ENCODE results near the gene EML5. TPM values are rescaled to one million over a fixed set of nuclear protein-coding genes. Genes with fewer than 3 reads are reported as not detected.
A peak's percentile ranks its signal among the peaks of the same experiment; 100 is the strongest.

The EML5 gene
- total and polyA plus RNA-seq, 2 donors (not counting 1 experiment from before 2014, with no cell fraction given), result 0.10 to 0.66 TPM

- peaks cover 6% of the 10 kb centered on the region for H3K4me1 ChIP-seq (ENCODE audit: control insufficient read depth, extremely low read depth, insufficient read depth, low read length)
- peak overlapping the region; percentile 94 for H3K27ac ChIP-seq (ENCODE audit: insufficient read depth, low read length)
- no peaks in the 10 kb centered on the region for H3K36me3 ChIP-seq (ENCODE audit: control insufficient read depth, insufficient read depth, low read length)
- H3K79me2 ChIP-seq (ENCODE audit: control insufficient read depth, insufficient read depth, low read length), result peaks cover 23% of the 10 kb centered on the region
- peak in 1 of 2 donors; percentile 45 for DNase-seq (ENCODE audit: low read depth in 2 of 2)
- H3K9me3 ChIP-seq (ENCODE audit: control insufficient read depth, insufficient read depth, low read depth, low read length), result no peaks in the 10 kb centered on the region
- H2AFZ ChIP-seq (ENCODE audit: low read length), result peak overlapping the region; percentile 95
- no peak for TF ChIP-seq EZH2 (IDR thresholded peaks at IDR 0.05; ENCODE audit: low read length, missing control alignments)
- TF ChIP-seq, protein P1, sequence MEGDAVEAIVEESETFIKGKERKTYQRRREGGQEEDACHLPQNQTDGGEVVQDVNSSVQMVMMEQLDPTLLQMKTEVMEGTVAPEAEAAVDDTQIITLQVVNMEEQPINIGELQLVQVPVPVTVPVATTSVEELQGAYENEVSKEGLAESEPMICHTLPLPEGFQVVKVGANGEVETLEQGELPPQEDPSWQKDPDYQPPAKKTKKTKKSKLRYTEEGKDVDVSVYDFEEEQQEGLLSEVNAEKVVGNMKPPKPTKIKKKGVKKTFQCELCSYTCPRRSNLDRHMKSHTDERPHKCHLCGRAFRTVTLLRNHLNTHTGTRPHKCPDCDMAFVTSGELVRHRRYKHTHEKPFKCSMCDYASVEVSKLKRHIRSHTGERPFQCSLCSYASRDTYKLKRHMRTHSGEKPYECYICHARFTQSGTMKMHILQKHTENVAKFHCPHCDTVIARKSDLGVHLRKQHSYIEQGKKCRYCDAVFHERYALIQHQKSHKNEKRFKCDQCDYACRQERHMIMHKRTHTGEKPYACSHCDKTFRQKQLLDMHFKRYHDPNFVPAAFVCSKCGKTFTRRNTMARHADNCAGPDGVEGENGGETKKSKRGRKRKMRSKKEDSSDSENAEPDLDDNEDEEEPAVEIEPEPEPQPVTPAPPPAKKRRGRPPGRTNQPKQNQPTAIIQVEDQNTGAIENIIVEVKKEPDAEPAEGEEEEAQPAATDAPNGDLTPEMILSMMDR (conservative IDR thresholded peaks at IDR 0.05 in 1 of 2, IDR thresholded peaks at IDR 0.05 in 1 of 2; ENCODE audit: low read depth in 1 of 2, low read length in 2 of 2), result no peak
- H3K4me3 ChIP-seq (replicated peaks in 1 of 4; ENCODE audit: control extremely low read depth in 1 of 4, insufficient read depth in 1 of 4, low read depth in 3 of 4, low read length in 4 of 4), result peak overlapping the region; percentile 75 to 86 (median 80)
- peak overlapping the region; percentile 86 for H3K9ac ChIP-seq (ENCODE audit: insufficient read depth, low read length)
- no peaks in the 10 kb centered on the region for H3K27me3 ChIP-seq (ENCODE audit: control insufficient read depth, insufficient read depth, low read length)
- H3K4me2 ChIP-seq (ENCODE audit: extremely low read depth, insufficient read depth, low read length), result peak overlapping the region; percentile 90
- no peaks in the 10 kb centered on the region for H4K20me1 ChIP-seq (ENCODE audit: control insufficient read depth, extremely low read depth, insufficient read depth, low read length)
Observed at GRCh38 chr14:88825078-88825458, 32.3 kb upstream of the EML5 start.

GRCh38 chr14:88824314-88825077, 31.7 kb upstream of the EML5 start, which contains the start of gene TTC8:
Gene TTC8, plus strand, starts transcription at chr14:88824651. Its CDS starts 57 bp downstream, at chr14:88824708.
- H3K36me3 ChIP-seq (ENCODE audit: control insufficient read depth, insufficient read depth, low read length), result no peaks in the 10 kb centered on the region

GRCh38 chr14:88823968-88824313, 31.2 kb upstream of the EML5 start:
- no peak for DNase-seq (ENCODE audit: low read depth in 2 of 2)
- H3K79me2 ChIP-seq (ENCODE audit: control insufficient read depth, insufficient read depth, low read length), result peaks cover 14% of the 10 kb centered on the region
- H3K36me3 ChIP-seq (ENCODE audit: control insufficient read depth, insufficient read depth, low read length), result no peaks in the 10 kb centered on the region
- peak overlapping the region; percentile 86 for H3K9ac ChIP-seq (ENCODE audit: insufficient read depth, low read length)
- peak overlapping the region; percentile 75 to 86 (median 80) for H3K4me3 ChIP-seq (replicated peaks in 1 of 4; ENCODE audit: control extremely low read depth in 1 of 4, insufficient read depth in 1 of 4, low read depth in 3 of 4, low read length in 4 of 4)
- TF ChIP-seq EZH2 (IDR thresholded peaks at IDR 0.05; ENCODE audit: low read length, missing control alignments), result no peak
- TF ChIP-seq, protein P1 (conservative IDR thresholded peaks at IDR 0.05 in 1 of 2, IDR thresholded peaks at IDR 0.05 in 1 of 2; ENCODE audit: low read depth in 1 of 2, low read length in 2 of 2), result no peak
- peak overlapping the region; percentile 96 for H3K4me2 ChIP-seq (ENCODE audit: extremely low read depth, insufficient read depth, low read length)
- H3K9me3 ChIP-seq (ENCODE audit: control insufficient read depth, insufficient read depth, low read depth, low read length), result no peaks in the 10 kb centered on the region
- peaks cover 2% of the 10 kb centered on the region for H3K4me1 ChIP-seq (ENCODE audit: control insufficient read depth, extremely low read depth, insufficient read depth, low read length)
- no peaks in the 10 kb centered on the region for H3K27me3 ChIP-seq (ENCODE audit: control insufficient read depth, insufficient read depth, low read length)
- H3K27ac ChIP-seq (ENCODE audit: insufficient read depth, low read length), result peak overlapping the region; percentile 94
- peak overlapping the region; percentile 100 for H2AFZ ChIP-seq (ENCODE audit: low read length)
- H4K20me1 ChIP-seq (ENCODE audit: control insufficient read depth, extremely low read depth, insufficient read depth, low read length), result no peaks in the 10 kb centered on the region

More at GRCh38 chr14:88824314-88825077, 31.7 kb upstream of the EML5 start, which contains the start of gene TTC8:
- peak within 1 kb of the TSS; percentile 75 to 86 (median 80) for H3K4me3 ChIP-seq (replicated peaks in 1 of 4; ENCODE audit: control extremely low read depth in 1 of 4, insufficient read depth in 1 of 4, low read depth in 3 of 4, low read length in 4 of 4)
- peaks cover 18% of the 10 kb centered on the region for H3K79me2 ChIP-seq (ENCODE audit: control insufficient read depth, insufficient read depth, low read length)
- no peaks in the 10 kb centered on the region for H3K9me3 ChIP-seq (ENCODE audit: control insufficient read depth, insufficient read depth, low read depth, low read length)
- H3K9ac ChIP-seq (ENCODE audit: insufficient read depth, low read length), result peak within 1 kb of the TSS; percentile 86
- H3K4me1 ChIP-seq (ENCODE audit: control insufficient read depth, extremely low read depth, insufficient read depth, low read length), result peaks cover 2% of the 10 kb centered on the region
- H3K4me2 ChIP-seq (ENCODE audit: extremely low read depth, insufficient read depth, low read length), result peak within 1 kb of the TSS; percentile 96
- H3K27me3 ChIP-seq (ENCODE audit: control insufficient read depth, insufficient read depth, low read length), result no peaks in the 10 kb centered on the region
- H3K27ac ChIP-seq (ENCODE audit: insufficient read depth, low read length), result peak within 1 kb of the TSS; percentile 94
- peak; percentile 89 to 92 for DNase-seq (ENCODE audit: low read depth in 2 of 2)
- no peak for TF ChIP-seq EZH2 (IDR thresholded peaks at IDR 0.05; ENCODE audit: low read length, missing control alignments)
- TF ChIP-seq, protein P1 (conservative IDR thresholded peaks at IDR 0.05 in 1 of 2, IDR thresholded peaks at IDR 0.05 in 1 of 2; ENCODE audit: low read depth in 1 of 2, low read length in 2 of 2), result no peak
- peak within 1 kb of the TSS; percentile 100 for H2AFZ ChIP-seq (ENCODE audit: low read length)
- H4K20me1 ChIP-seq (ENCODE audit: control insufficient read depth, extremely low read depth, insufficient read depth, low read length), result no peaks in the 10 kb centered on the region
